HepG2 (cell line): ENCODE data around the gene CCDC9B. TPM values are rescaled to one million over a fixed set of nuclear protein-coding genes. Genes with fewer than 3 reads are reported as not detected.

Source experiments
- ARID4A ChIP-seq: sonication (generic); formaldehyde crosslinking; IDR thresholded peaks from 2 replicates; pipeline ENCODE4 v1.5.0; 2020; ENCODE audit warnings: mild to moderate bottlenecking, missing genetic modification reagents, borderline replicate concordance
- E2F2 ChIP-seq: sonication (generic); formaldehyde crosslinking; IDR thresholded peaks from 2 replicates; pipeline ENCODE4 v1.4.0; 2020; ENCODE audit warnings: missing genetic modification reagents, borderline replicate concordance
- GTF3A ChIP-seq: sonication (generic); formaldehyde crosslinking; conservative IDR thresholded peaks from 2 replicates; pipeline ENCODE4 v1.4.0; 2020; ENCODE audit warnings: mild to moderate bottlenecking, missing genetic modification reagents
- RBFOX2 ChIP-seq: fragments of 200-400 bp; formaldehyde crosslinking; IDR thresholded peaks from 2 replicates; pipeline ENCODE4 v1.6.1; 2017; ENCODE audit warnings: low read depth, mild to moderate bottlenecking, low read length
- SMAD1 ChIP-seq: sonication (generic); formaldehyde crosslinking; IDR thresholded peaks from 2 replicates; pipeline ENCODE4 v1.4.0; 2020; ENCODE audit warnings: missing genetic modification reagents, low read depth, mild to moderate bottlenecking, borderline replicate concordance
- SMC3 ChIP-seq: IDR thresholded peaks from 2 replicates; pipeline ENCODE4 v1.6.1; 2011; ENCODE audit warnings: low read length, improper control_type of control experiment
- TBL1XR1 ChIP-seq: fragments of 150-350 bp; IDR thresholded peaks from 2 replicates; pipeline ENCODE4 v1.6.1; 2014; ENCODE audit warnings: borderline replicate concordance, low read length; ENCODE audit not compliant: partially characterized antibody
- TEAD2 ChIP-seq: sonication (generic); formaldehyde crosslinking; IDR thresholded peaks from 2 replicates; pipeline ENCODE4 v1.9.0; 2021; ENCODE audit warnings: missing genetic modification reagents
- TERF1 ChIP-seq: sonication (generic); formaldehyde crosslinking; IDR thresholded peaks from 2 replicates; pipeline ENCODE4 v1.8.0; 2022; ENCODE audit warnings: mild to moderate bottlenecking, missing genetic modification reagents, moderate library complexity
- ZNF441 ChIP-seq: sonication (generic); formaldehyde crosslinking; IDR thresholded peaks from 2 replicates; pipeline ENCODE4 v1.7.0; 2021; ENCODE audit warnings: missing genetic modification reagents, borderline replicate concordance
- ZNF484 ChIP-seq: sonication (generic); formaldehyde crosslinking; IDR thresholded peaks from 2 replicates; pipeline ENCODE4 v1.5.1; 2020; ENCODE audit warnings: mild to moderate bottlenecking, low read depth, missing genetic modification reagents, borderline replicate concordance
- polyA plus RNA-seq, 8 experiments: library from polyadenylated mRNA; depleted of rRNA in 3 of 8; stranded (reverse) in 7 of 8; unstranded in 1 of 8; fragments of >200 nt; fragmentation: Illumina TruSeq in 4 of 8; extraction: Trizol in 4 of 8; gene quantifications; 2 replicates each; pipeline versions ENCODE4 v1.2.1 to v1.2.3, GENCODE V29; 2011 to 2016; ENCODE audit warnings: low read depth in 4 of 8, missing spikeins in 1 of 8, mixed read lengths in 1 of 8; ENCODE audit not compliant: insufficient read depth in 1 of 8
- total RNA-seq, 5 experiments: library from RNA; depleted of rRNA; stranded (reverse); fragments of >200 nt; fragmentation: Illumina TruSeq; extraction: Trizol; gene quantifications; 2 replicates each; pipeline ENCODE4 v1.2.3, GENCODE V29; 2016; ENCODE audit warnings: low read depth in 1 of 5

CCDC9B gene
- total and polyA plus RNA-seq, 2 of the 13 experiments (the other 11 are each of a cell fraction or from before 2014, with no cell fraction given) = 0.98 to 1.6 TPM

GRCh38 chr15:40310001-40310959 lies 30.5 kb downstream of the CCDC9B start (continued):
- TF ChIP-seq ZNF484 (CRISPR knock-in tag) = no peak
- TF ChIP-seq TERF1 = no peak
- TF ChIP-seq E2F2 (CRISPR knock-in tag) = no peak
- no peak for TF ChIP-seq RBFOX2
- TF ChIP-seq TEAD2 (CRISPR knock-in tag) = no peak
- TF ChIP-seq SMAD1 (CRISPR knock-in tag) = no peak
- no peak for TF ChIP-seq GTF3A (CRISPR knock-in tag)
- no peak for TF ChIP-seq ARID4A (CRISPR knock-in tag)
- TF ChIP-seq SMC3 = peak; percentile 23; the same call in 1 of the 2 replicates
- no peak for TF ChIP-seq ZNF441 (CRISPR knock-in tag)
- TF ChIP-seq TBL1XR1 = no peak
